Adipocyte (in vitro differentiated cells): Measurements from ENCODE around the gene TPT1.
"Not testable (repeated sequence)": the region's sequence is repeated elsewhere in the genome, so short reads cannot be mapped to it uniquely, and the experiment has no call there.

Source experiments
- DNase-seq: peaks from one replicate; pipeline ENCODE4 v3.0.0-alpha.2; 2015; ENCODE audit warnings: low read depth
- H3K27me3 ChIP-seq: replicated peaks from 2 replicates; pipeline ENCODE4 v1.7.0; 2013; ENCODE audit warnings: mild to moderate bottlenecking, low read length, moderate library complexity; ENCODE audit not compliant: control insufficient read depth, insufficient read depth
- H3K36me3 ChIP-seq: 2 replicates; pipeline ENCODE4 v1.7.0; 2013; ENCODE audit warnings: low read length, mild to moderate bottlenecking, moderate library complexity; ENCODE audit not compliant: control insufficient read depth, insufficient read depth, severe bottlenecking
- H3K4me1 ChIP-seq: 2 replicates; pipeline ENCODE4 v1.7.0; 2013; ENCODE audit warnings: mild to moderate bottlenecking, low read length, moderate library complexity; ENCODE audit not compliant: control insufficient read depth, insufficient read depth
- H3K4me3 ChIP-seq: 2 replicates; pipeline ENCODE4 v1.7.0; 2013; ENCODE audit warnings: mild to moderate bottlenecking, low read length, moderate library complexity
- H3K9ac ChIP-seq: 2 replicates; pipeline ENCODE4 v1.7.0; 2013; ENCODE audit warnings: mild to moderate bottlenecking, low read length, moderate library complexity
- H3K9me3 ChIP-seq: 2 replicates; pipeline ENCODE4 v1.7.0; 2013; ENCODE audit warnings: mild to moderate bottlenecking, low read length, moderate library complexity; ENCODE audit not compliant: control insufficient read depth

The TPT1 gene

GRCh38 chr13:45365558-45365885 is 24.5 kb upstream of the TPT1 start:
- Histone ChIP-seq H3K9me3 (no peaks in the 10 kb centered on the region), H3K36me3 (peaks cover 5% of the 10 kb centered on the region), H3K9ac (no peak overlapping the region), H3K4me1 (peaks cover 4% of the 10 kb centered on the region), H3K4me3 (no peak overlapping the region), H3K27me3 (no peaks in the 10 kb centered on the region)
- no peak for DNase-seq

DNA sequence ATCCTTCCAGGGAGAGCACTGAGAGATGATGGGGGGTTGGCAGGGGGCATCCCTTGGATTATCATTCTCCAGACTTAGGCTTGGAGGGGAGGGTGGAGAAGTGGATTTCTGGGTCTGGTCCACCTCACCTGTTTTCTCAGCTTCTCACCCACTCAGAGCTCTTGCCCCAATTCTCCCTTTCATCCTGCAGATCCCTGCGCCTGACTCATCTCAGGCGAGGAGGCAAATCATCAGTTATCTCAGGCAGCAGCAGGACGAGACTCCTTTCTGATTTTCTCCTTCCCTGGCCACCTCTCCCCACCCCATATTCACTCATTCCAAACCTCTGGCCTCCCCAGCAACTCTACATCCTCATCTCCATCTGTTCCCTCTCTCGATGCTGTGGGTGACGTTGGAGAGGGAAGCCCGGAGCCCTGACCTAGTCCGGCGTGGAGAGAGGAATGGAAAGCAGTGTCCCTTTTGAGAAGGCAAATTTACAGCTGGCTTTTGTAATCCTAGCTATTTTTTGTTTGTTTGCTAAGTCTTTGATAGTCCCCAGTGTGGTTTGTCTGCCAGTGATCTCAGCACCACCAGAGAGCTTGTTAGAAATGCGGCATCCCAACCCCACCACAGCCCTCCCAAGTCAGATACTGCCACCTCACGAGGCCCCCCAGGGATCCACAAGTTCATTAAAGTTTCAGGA is 24.0 kb upstream of the TPT1 start:
- H3K27me3 ChIP-seq: no peaks in the 10 kb centered on the region
- peaks cover 8% of the 10 kb centered on the region for H3K36me3 ChIP-seq
- peaks cover 4% of the 10 kb centered on the region for H3K4me1 ChIP-seq
- no peak overlapping the region for H3K4me3 ChIP-seq
- no peak overlapping the region for H3K9ac ChIP-seq
- DNase-seq: no peak
- H3K9me3 ChIP-seq: no peaks in the 10 kb centered on the region

DNA sequence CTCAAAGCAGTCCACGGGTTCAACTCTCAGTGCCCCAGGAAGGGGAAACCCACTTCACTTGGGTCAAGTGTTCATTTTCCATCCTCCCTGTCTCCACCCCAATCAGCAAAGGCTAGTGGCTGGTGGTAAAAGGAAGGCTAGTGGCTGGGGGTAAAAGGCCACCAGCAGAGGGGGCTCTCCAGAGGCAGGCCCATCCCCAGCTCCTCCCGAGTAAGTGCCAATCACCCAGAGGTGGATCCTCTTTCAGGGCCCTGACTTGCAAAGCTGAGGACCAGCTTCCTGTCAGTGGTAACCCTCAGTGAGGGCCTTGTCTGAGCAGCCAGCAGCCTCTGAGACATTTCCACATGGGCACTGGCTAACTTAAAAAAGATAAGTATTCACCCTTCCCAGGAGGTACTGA is 22.0 kb upstream of the TPT1 start:
- Histone ChIP-seq H3K4me3 (no peak overlapping the region), H3K36me3 (peaks cover 6% of the 10 kb centered on the region)
- no peak for DNase-seq

GRCh38 chr13:45361596-45362206 is 20.7 kb upstream of the TPT1 start:
- Histone ChIP-seq H3K27me3 (no peaks in the 10 kb centered on the region), H3K9ac (no peak overlapping the region), H3K36me3 (peaks cover 6% of the 10 kb centered on the region), H3K4me3 (no peak overlapping the region), H3K4me1 (peaks cover 4% of the 10 kb centered on the region), H3K9me3 (no peaks in the 10 kb centered on the region)
- no peak for DNase-seq

More for the DNA sequence above, 22.0 kb upstream of the TPT1 start:
- Histone ChIP-seq H3K27me3 (no peaks in the 10 kb centered on the region), H3K9ac (no peak overlapping the region), H3K4me1 (peaks cover 4% of the 10 kb centered on the region), H3K9me3 (no peaks in the 10 kb centered on the region)

DNA sequence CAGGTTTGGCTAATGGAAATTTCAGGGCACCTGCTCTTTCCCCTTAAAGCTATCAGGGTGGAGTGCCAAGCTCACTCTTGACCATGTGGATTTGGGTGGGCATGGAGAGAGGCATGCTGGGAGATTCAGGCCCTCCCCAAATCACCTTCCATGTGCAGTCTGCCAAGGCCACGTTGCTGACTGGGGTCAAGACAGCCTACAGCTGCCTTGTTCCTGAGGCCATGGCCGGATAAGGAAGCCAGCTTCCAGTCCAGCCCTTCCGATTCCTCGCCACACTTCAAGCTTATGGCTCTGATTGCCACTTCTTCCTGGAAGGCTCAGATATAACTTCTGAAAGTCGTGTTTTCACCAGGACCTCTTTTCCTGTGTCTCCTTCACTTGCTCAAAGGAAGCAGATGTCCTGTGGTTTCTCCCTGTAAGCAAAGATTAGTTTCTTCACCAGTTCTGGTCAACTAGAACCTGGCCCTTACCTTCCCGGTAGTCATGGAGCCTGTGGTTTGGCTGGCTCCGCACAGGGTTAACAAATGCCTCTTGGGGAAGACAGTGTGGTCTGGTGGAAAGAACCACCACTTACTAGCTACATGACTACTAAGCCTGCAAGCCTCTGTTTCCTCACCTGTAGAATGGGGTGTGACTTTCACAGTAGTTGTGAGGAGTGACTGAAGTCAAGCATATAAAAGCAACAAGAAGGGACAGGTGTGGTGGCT is 16.1 kb upstream of the TPT1 start:
- DNase-seq: no peak
- no peak overlapping the region for H3K4me3 ChIP-seq
- no peaks in the 10 kb centered on the region for H3K27me3 ChIP-seq
- H3K36me3 ChIP-seq: peaks cover 23% of the 10 kb centered on the region
- H3K9ac ChIP-seq: no peak overlapping the region
- peaks cover 3% of the 10 kb centered on the region for H3K4me1 ChIP-seq
- no peaks in the 10 kb centered on the region for H3K9me3 ChIP-seq

- DNase-seq: no peak
- Histone ChIP-seq H3K36me3 (peaks cover 26% of the 10 kb centered on the region), H3K9ac (no peak overlapping the region), H3K4me1 (peaks cover 6% of the 10 kb centered on the region), H3K4me3 (no peak overlapping the region), H3K9me3 (no peaks in the 10 kb centered on the region), H3K27me3 (no peaks in the 10 kb centered on the region)
These were observed 12.9 kb upstream of the TPT1 start for GRCh38 chr13:45353895-45354294.

DNA sequence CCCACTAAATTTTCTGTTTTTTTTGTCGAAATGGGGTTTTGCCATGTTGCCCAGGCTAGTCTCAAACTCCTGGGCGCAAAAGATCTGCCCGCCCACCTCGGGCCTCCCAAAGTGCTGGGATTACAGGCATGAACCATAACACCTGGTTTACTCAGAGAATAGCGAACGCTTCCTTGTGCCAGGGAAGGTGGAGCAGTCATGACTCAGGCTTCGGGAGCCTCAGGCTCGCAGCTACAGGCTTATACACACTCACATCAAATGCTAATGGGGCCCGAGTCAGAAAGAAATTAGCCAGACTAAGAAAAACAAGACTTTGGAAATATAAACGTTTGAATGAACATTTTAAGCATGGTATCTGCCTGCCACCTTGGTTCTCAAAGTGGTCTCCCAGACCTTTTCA is 11.0 kb upstream of the TPT1 start:
- no peaks in the 10 kb centered on the region for H3K9me3 ChIP-seq
- H3K9ac ChIP-seq: no peak overlapping the region
- H3K27me3 ChIP-seq: no peaks in the 10 kb centered on the region
- H3K36me3 ChIP-seq: peaks cover 35% of the 10 kb centered on the region
- H3K4me1 ChIP-seq: peaks cover 6% of the 10 kb centered on the region
- no peak overlapping the region for H3K4me3 ChIP-seq
- no peak for DNase-seq

- no peak overlapping the region for H3K9ac ChIP-seq
- H3K4me1 ChIP-seq: peaks cover 6% of the 10 kb centered on the region
- peaks cover 32% of the 10 kb centered on the region for H3K36me3 ChIP-seq
- H3K9me3 ChIP-seq: no peaks in the 10 kb centered on the region
- DNase-seq: no peak
- no peaks in the 10 kb centered on the region for H3K27me3 ChIP-seq
- no peak overlapping the region for H3K4me3 ChIP-seq
These were observed 9.2 kb upstream of the TPT1 start for GRCh38 chr13:45350152-45350551.

- Histone ChIP-seq H3K36me3 (peaks cover 25% of the 10 kb centered on the region), H3K4me1 (peaks cover 6% of the 10 kb centered on the region), H3K4me3 (no peak overlapping the region)
These were observed 8.5 kb upstream of the TPT1 start for GRCh38 chr13:45349438-45349837.

DNA sequence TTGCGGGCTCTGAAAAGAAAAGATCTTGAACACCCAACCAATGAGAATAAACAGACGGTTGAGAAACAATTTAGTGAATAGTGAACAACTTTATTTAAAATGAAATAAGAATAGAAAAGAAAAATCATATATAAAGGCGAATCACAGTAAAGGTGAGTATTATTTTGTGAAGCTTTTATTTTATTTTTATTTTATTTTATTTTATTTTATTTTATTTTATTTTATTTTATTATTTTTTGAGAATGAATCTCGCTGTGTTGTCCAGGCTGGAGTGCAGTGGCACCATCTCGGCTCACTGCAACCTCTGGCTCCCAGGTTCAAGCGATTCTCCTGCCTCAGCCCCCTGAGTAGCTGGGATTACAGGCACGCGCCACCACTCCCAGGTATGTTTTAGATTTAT is 3.1 kb upstream of the TPT1 start:
- not testable (repeated sequence) for H3K4me3 ChIP-seq, H3K27me3 ChIP-seq, H3K9me3 ChIP-seq, H3K9ac ChIP-seq, DNase-seq
- peaks cover 22% of the 10 kb centered on the region for H3K36me3 ChIP-seq
- peaks cover 18% of the 10 kb centered on the region for H3K4me1 ChIP-seq

More at GRCh38 chr13:45349438-45349837, 8.5 kb upstream of the TPT1 start:
- peak; percentile 48 for DNase-seq
- H3K27me3 ChIP-seq: no peaks in the 10 kb centered on the region
- H3K9ac ChIP-seq: peak overlapping the region; percentile 16
- no peaks in the 10 kb centered on the region for H3K9me3 ChIP-seq

DNA sequence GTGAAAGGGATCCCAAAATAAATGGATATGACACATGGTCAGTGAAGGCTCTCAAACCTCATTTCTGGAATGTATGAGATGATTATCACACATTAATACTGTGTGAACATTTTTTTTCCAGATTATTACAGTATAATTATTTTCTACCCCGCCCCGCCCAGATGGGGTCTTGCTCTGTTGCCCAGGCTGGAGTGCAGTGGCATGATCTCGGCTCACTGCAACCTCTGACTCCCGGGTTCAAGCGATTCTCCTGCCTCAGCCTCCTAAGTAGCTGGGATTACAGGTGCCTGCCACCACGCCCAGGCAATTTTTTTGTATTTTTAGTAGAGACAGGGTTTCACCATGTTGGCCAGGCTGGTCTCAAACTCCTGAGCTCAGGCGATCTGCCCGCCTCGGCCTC is 2.1 kb upstream of the TPT1 start:
- not testable (repeated sequence) for H3K9ac ChIP-seq, DNase-seq, H3K27me3 ChIP-seq, H3K4me3 ChIP-seq, H3K9me3 ChIP-seq
- Histone ChIP-seq H3K4me1 (peaks cover 27% of the 10 kb centered on the region), H3K36me3 (peaks cover 31% of the 10 kb centered on the region)
